ENCODE measurements around the gene CACNA1B.
"Not testable (repeated sequence)": the region's sequence is repeated elsewhere in the genome, so short reads cannot be mapped to it uniquely, and the experiment has no call there.

CACNA1B gene

GRCh38 chr9:138112791-138113600 is 235.4 kb downstream of the CACNA1B start:
- DNase-seq, result no peak
- Histone ChIP-seq H3K36me3 (ENCODE audit: control insufficient read depth, insufficient read depth, low read length) (no peaks in the 10 kb centered on the region), H3K4me3 (ENCODE audit: insufficient read depth, low read depth, low read length, poor library complexity, severe bottlenecking) (no peak overlapping the region), H3K9me3 (ENCODE audit: control insufficient read depth, low read length) (no peaks in the 10 kb centered on the region), H3K4me1 (ENCODE audit: control insufficient read depth, insufficient read depth, low read length, poor library complexity, severe bottlenecking) (no peaks in the 10 kb centered on the region), H3K27ac (ENCODE audit: insufficient read depth, low read length, poor library complexity, severe bottlenecking) (no peak overlapping the region), H3K27me3 (replicated peaks; ENCODE audit: control insufficient read depth, insufficient read depth, low read length, poor library complexity, severe bottlenecking) (peaks cover 4% of the 10 kb centered on the region)

- H3K9me3 ChIP-seq (ENCODE audit: control insufficient read depth, low read length); H3K27ac ChIP-seq (ENCODE audit: insufficient read depth, low read length, poor library complexity, severe bottlenecking); H3K4me3 ChIP-seq (ENCODE audit: insufficient read depth, low read depth, low read length, poor library complexity, severe bottlenecking); H3K27me3 ChIP-seq (replicated peaks; ENCODE audit: control insufficient read depth, insufficient read depth, low read length, poor library complexity, severe bottlenecking); H3K4me1 ChIP-seq (ENCODE audit: control insufficient read depth, insufficient read depth, low read length, poor library complexity, severe bottlenecking); H3K36me3 ChIP-seq (ENCODE audit: control insufficient read depth, insufficient read depth, low read length); DNase-seq: not testable (repeated sequence)
Measured at GRCh38 chr9:138113701-138114325, 236.2 kb downstream of the CACNA1B start.

GRCh38 chr9:138114501-138115245 is 237.1 kb downstream of the CACNA1B start:
- DNase-seq, result no peak
- Histone ChIP-seq H3K4me1 (ENCODE audit: control insufficient read depth, insufficient read depth, low read length, poor library complexity, severe bottlenecking) (no peaks in the 10 kb centered on the region), H3K27ac (ENCODE audit: insufficient read depth, low read length, poor library complexity, severe bottlenecking) (no peak overlapping the region), H3K36me3 (ENCODE audit: control insufficient read depth, insufficient read depth, low read length) (no peaks in the 10 kb centered on the region), H3K9me3 (ENCODE audit: control insufficient read depth, low read length) (no peaks in the 10 kb centered on the region), H3K4me3 (ENCODE audit: insufficient read depth, low read depth, low read length, poor library complexity, severe bottlenecking) (no peak overlapping the region), H3K27me3 (replicated peaks; ENCODE audit: control insufficient read depth, insufficient read depth, low read length, poor library complexity, severe bottlenecking) (peaks cover 4% of the 10 kb centered on the region)

- H3K27ac ChIP-seq (ENCODE audit: insufficient read depth, low read length, poor library complexity, severe bottlenecking), result no peak overlapping the region
- DNase-seq, result no peak
- H3K4me1 ChIP-seq (ENCODE audit: control insufficient read depth, insufficient read depth, low read length, poor library complexity, severe bottlenecking), result no peaks in the 10 kb centered on the region
- no peaks in the 10 kb centered on the region for H3K9me3 ChIP-seq (ENCODE audit: control insufficient read depth, low read length)
- H3K36me3 ChIP-seq (ENCODE audit: control insufficient read depth, insufficient read depth, low read length), result no peaks in the 10 kb centered on the region
- peaks cover 4% of the 10 kb centered on the region for H3K27me3 ChIP-seq (replicated peaks; ENCODE audit: control insufficient read depth, insufficient read depth, low read length, poor library complexity, severe bottlenecking)
- no peak overlapping the region for H3K4me3 ChIP-seq (ENCODE audit: insufficient read depth, low read depth, low read length, poor library complexity, severe bottlenecking)
Measured at GRCh38 chr9:138115506-138115905, 237.9 kb downstream of the CACNA1B start.

GRCh38 chr9:138116521-138116920 is 238.9 kb downstream of the CACNA1B start:
- H3K4me3 ChIP-seq (ENCODE audit: insufficient read depth, low read depth, low read length, poor library complexity, severe bottlenecking), result no peak overlapping the region

GRCh38 chr9:138117101-138117750 is 239.6 kb downstream of the CACNA1B start:
- H3K9me3 ChIP-seq (ENCODE audit: control insufficient read depth, low read length), result no peaks in the 10 kb centered on the region
- no peak overlapping the region for H3K4me3 ChIP-seq (ENCODE audit: insufficient read depth, low read depth, low read length, poor library complexity, severe bottlenecking)
- no peaks in the 10 kb centered on the region for H3K36me3 ChIP-seq (ENCODE audit: control insufficient read depth, insufficient read depth, low read length)
- no peak overlapping the region for H3K27ac ChIP-seq (ENCODE audit: insufficient read depth, low read length, poor library complexity, severe bottlenecking)
- H3K27me3 ChIP-seq (replicated peaks; ENCODE audit: control insufficient read depth, insufficient read depth, low read length, poor library complexity, severe bottlenecking), result peaks cover 4% of the 10 kb centered on the region
- no peak for DNase-seq
- no peaks in the 10 kb centered on the region for H3K4me1 ChIP-seq (ENCODE audit: control insufficient read depth, insufficient read depth, low read length, poor library complexity, severe bottlenecking)

More at GRCh38 chr9:138116521-138116920, 238.9 kb downstream of the CACNA1B start:
- no peak for DNase-seq
- no peak overlapping the region for H3K27ac ChIP-seq (ENCODE audit: insufficient read depth, low read length, poor library complexity, severe bottlenecking)
- no peaks in the 10 kb centered on the region for H3K9me3 ChIP-seq (ENCODE audit: control insufficient read depth, low read length)
- H3K4me1 ChIP-seq (ENCODE audit: control insufficient read depth, insufficient read depth, low read length, poor library complexity, severe bottlenecking), result no peaks in the 10 kb centered on the region
- H3K36me3 ChIP-seq (ENCODE audit: control insufficient read depth, insufficient read depth, low read length), result no peaks in the 10 kb centered on the region
- H3K27me3 ChIP-seq (replicated peaks; ENCODE audit: control insufficient read depth, insufficient read depth, low read length, poor library complexity, severe bottlenecking), result peaks cover 4% of the 10 kb centered on the region

GRCh38 chr9:138117836-138118235 is 240.3 kb downstream of the CACNA1B start:
- Histone ChIP-seq H3K27me3 (replicated peaks; ENCODE audit: control insufficient read depth, insufficient read depth, low read length, poor library complexity, severe bottlenecking) (peaks cover 4% of the 10 kb centered on the region), H3K9me3 (ENCODE audit: control insufficient read depth, low read length) (no peaks in the 10 kb centered on the region), H3K4me1 (ENCODE audit: control insufficient read depth, insufficient read depth, low read length, poor library complexity, severe bottlenecking) (no peaks in the 10 kb centered on the region), H3K27ac (ENCODE audit: insufficient read depth, low read length, poor library complexity, severe bottlenecking) (no peak overlapping the region), H3K4me3 (ENCODE audit: insufficient read depth, low read depth, low read length, poor library complexity, severe bottlenecking) (no peak overlapping the region), H3K36me3 (ENCODE audit: control insufficient read depth, insufficient read depth, low read length) (no peaks in the 10 kb centered on the region)
- DNase-seq, result no peak

GRCh38 chr9:138118601-138119071 is 241.1 kb downstream of the CACNA1B start:
- peaks cover 4% of the 10 kb centered on the region for H3K27me3 ChIP-seq (replicated peaks; ENCODE audit: control insufficient read depth, insufficient read depth, low read length, poor library complexity, severe bottlenecking)
- H3K4me1 ChIP-seq (ENCODE audit: control insufficient read depth, insufficient read depth, low read length, poor library complexity, severe bottlenecking), result no peaks in the 10 kb centered on the region
- H3K27ac ChIP-seq (ENCODE audit: insufficient read depth, low read length, poor library complexity, severe bottlenecking), result no peak overlapping the region
- no peak overlapping the region for H3K4me3 ChIP-seq (ENCODE audit: insufficient read depth, low read depth, low read length, poor library complexity, severe bottlenecking)
- no peaks in the 10 kb centered on the region for H3K36me3 ChIP-seq (ENCODE audit: control insufficient read depth, insufficient read depth, low read length)
- DNase-seq, result no peak
- no peaks in the 10 kb centered on the region for H3K9me3 ChIP-seq (ENCODE audit: control insufficient read depth, low read length)

GRCh38 chr9:138119202-138120027 is 241.8 kb downstream of the CACNA1B start:
- Histone ChIP-seq H3K4me1 (ENCODE audit: control insufficient read depth, insufficient read depth, low read length, poor library complexity, severe bottlenecking) (no peaks in the 10 kb centered on the region), H3K4me3 (ENCODE audit: insufficient read depth, low read depth, low read length, poor library complexity, severe bottlenecking) (no peak overlapping the region), H3K36me3 (ENCODE audit: control insufficient read depth, insufficient read depth, low read length) (no peaks in the 10 kb centered on the region), H3K27me3 (replicated peaks; ENCODE audit: control insufficient read depth, insufficient read depth, low read length, poor library complexity, severe bottlenecking) (peaks cover 4% of the 10 kb centered on the region), H3K9me3 (ENCODE audit: control insufficient read depth, low read length) (no peaks in the 10 kb centered on the region), H3K27ac (ENCODE audit: insufficient read depth, low read length, poor library complexity, severe bottlenecking) (no peak overlapping the region)
- no peak for DNase-seq
